ENCODE measurements around the gene NKRF.
A peak's percentile ranks its signal among the peaks of the same experiment; 100 is the strongest.
"Not testable (repeated sequence)": the region's sequence is repeated elsewhere in the genome, so short reads cannot be mapped to it uniquely, and the experiment has no call there.

Gene NKRF

GRCh38 chrX:119606280-119607017 is at the start of gene NKRF:
TSS of gene NKRF (minus strand) at chrX:119606424.
- DNase-seq: peak; percentile 72

- DNase-seq: no peak
These were observed 48.9 kb upstream of the NKRF start for GRCh38 chrX:119655125-119655524.

- DNase-seq: no peak
These were observed 47.9 kb upstream of the NKRF start for GRCh38 chrX:119654112-119654531.

GRCh38 chrX:119648421-119648775 is 42.2 kb upstream of the NKRF start:
- no peak for DNase-seq

- DNase-seq: no peak
These were observed 41.6 kb upstream of the NKRF start for GRCh38 chrX:119647552-119648420.

GRCh38 chrX:119647089-119647488 is 40.9 kb upstream of the NKRF start:
- no peak for DNase-seq

- no peak for DNase-seq
These were observed 40.3 kb upstream of the NKRF start for GRCh38 chrX:119646515-119646914.

- DNase-seq: no peak
These were observed 37.5 kb upstream of the NKRF start for GRCh38 chrX:119643696-119644095.

GRCh38 chrX:119640731-119641170 is 34.5 kb upstream of the NKRF start:
- no peak for DNase-seq

- no peak for DNase-seq
These were observed 32.7 kb upstream of the NKRF start for GRCh38 chrX:119638725-119639471.

GRCh38 chrX:119637421-119637820 is 31.2 kb upstream of the NKRF start:
- not testable (repeated sequence) for DNase-seq

- DNase-seq: no peak
These were observed 30.2 kb upstream of the NKRF start for GRCh38 chrX:119636419-119636818.

GRCh38 chrX:119635799-119636198 is 29.6 kb upstream of the NKRF start:
- no peak for DNase-seq

- DNase-seq: no peak
These were observed 29.0 kb upstream of the NKRF start for GRCh38 chrX:119635179-119635578.

GRCh38 chrX:119625843-119626242 is 19.6 kb upstream of the NKRF start:
- no peak for DNase-seq

GRCh38 chrX:119624951-119625668 is 18.9 kb upstream of the NKRF start:
- DNase-seq: no peak

- no peak for DNase-seq
These were observed 18.2 kb upstream of the NKRF start for GRCh38 chrX:119624417-119624816.

- no peak for DNase-seq
These were observed 16.4 kb upstream of the NKRF start for GRCh38 chrX:119622356-119623232.

GRCh38 chrX:119618439-119618838 is 12.2 kb upstream of the NKRF start:
- DNase-seq: no peak

- DNase-seq: no peak
These were observed 11.4 kb upstream of the NKRF start for GRCh38 chrX:119617517-119618164.

- no peak for DNase-seq
These were observed 8.6 kb upstream of the NKRF start for GRCh38 chrX:119614776-119615175.
